Neural cell (in vitro differentiated cells): ENCODE data around the gene PLOD2.

Source experiments
- CTCF ChIP-seq: fragments of 450-650 bp; IDR thresholded peaks from 2 replicates; pipeline ENCODE4 v1.5.1; 2014; ENCODE audit warnings: antibody characterized with exemption, mild to moderate bottlenecking, moderate library complexity; ENCODE audit not compliant: poor library complexity, severe bottlenecking
- SMC3 ChIP-seq: fragments of 450-650 bp; conservative IDR thresholded peaks from 2 replicates; pipeline ENCODE4 v1.6.1; 2014; ENCODE audit warnings: antibody characterized with exemption, mild to moderate bottlenecking, moderate library complexity; ENCODE audit not compliant: poor library complexity

- TF ChIP-seq CTCF: no peak
- TF ChIP-seq SMC3: no peak
Observed at GRCh38 chr3:146209371-146209770, 48.4 kb upstream of the PLOD2 start.
